Measurements from ENCODE around the gene MAD2L2.

Gene MAD2L2

DNA sequence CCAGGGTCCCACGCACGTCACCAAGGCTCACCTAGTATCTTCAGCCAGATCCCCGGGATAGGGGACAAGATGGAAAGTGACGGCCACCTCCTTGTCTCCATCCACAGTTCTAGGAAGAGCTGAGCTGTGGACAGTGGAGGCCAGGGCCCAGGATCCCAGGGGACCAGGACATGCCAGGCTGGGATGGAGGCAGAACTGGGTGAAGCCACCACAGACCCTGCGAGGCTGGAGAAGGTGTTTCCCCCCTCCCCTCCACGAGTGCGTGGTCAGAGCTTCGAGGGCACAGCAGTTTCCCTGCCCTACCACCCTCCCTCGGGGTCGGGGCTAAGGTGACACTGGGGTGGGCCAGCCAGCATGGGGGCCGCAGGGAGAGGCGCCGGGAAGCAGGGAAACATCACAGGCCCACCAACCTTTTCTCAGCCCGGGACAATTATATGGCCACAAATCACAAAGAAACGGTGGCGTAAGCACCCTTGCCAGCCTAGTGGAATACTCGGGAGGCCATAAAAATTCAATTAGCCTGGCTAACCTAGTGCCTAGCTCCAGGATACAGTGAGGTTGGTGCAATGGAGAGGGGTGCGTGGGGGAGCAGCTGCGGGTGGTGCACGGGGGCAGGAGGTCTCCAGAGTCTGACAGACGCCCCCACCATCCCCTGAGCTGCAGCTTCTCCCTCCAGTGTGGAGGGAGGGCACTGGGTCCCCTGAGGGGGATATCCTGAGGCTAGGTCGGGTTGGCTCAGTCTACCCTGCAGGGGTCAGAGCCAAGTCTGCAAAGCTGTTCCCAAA lies 23.9 kb upstream of the MAD2L2 start:
- DNase-seq = no peak

DNA sequence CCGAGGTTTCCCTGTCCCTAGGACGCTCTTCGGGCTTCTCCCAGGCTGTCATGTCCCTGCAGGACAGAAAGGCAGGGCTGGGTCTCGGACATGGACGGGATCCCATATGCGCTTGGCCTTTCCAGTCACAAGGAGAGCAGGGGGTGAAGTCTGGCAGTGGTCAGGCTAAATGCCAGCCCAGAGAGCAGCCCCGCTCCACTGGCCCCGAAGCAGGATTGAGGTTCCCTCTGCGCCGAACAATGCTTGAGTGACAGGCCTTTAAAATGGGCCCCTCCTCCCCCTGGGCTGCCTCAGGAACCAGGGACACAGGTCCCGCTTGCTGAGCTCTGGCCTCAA lies 23.2 kb upstream of the MAD2L2 start:
- DNase-seq = no peak

DNA sequence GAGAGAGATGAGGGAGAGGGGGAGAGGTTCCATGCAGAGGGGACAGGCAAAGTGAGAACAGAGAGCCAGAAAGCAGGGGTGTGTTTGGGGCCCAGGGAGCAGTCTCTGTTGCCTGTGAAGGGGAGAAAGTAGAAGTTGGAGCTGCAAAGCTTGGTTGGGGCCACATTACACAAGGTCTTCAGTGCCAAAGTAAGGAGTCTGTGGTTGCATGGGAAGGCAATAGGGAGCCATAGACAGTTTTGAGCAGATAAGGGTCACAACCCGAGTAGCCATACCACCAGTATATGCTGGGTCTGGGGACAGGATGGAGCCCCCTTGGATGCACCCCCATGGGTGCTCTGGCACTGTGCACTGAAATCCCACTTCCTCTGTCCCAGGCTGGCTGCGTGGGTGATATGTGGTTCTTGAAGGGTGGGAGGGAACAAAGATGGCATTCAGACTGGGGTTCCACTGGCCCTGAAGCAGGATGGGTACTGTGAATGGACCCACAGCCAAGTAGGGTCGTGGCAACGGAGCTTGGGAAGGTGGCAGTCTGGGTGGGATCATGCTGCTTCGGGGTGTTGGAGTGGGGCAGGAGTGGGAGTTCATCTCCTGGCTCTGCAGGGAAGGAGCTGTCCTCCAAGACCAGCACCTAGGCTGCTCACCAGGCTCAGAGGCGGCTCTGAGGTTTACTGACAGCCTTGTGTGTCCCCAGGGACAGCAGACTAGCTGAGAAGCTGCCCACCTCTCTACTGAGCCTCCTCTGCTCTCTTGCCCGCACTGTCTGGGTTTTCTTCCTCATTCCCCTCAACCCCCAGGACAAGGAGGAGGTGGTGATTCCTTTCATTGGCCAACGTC lies 22.6 kb upstream of the MAD2L2 start:
- DNase-seq = no peak

DNA sequence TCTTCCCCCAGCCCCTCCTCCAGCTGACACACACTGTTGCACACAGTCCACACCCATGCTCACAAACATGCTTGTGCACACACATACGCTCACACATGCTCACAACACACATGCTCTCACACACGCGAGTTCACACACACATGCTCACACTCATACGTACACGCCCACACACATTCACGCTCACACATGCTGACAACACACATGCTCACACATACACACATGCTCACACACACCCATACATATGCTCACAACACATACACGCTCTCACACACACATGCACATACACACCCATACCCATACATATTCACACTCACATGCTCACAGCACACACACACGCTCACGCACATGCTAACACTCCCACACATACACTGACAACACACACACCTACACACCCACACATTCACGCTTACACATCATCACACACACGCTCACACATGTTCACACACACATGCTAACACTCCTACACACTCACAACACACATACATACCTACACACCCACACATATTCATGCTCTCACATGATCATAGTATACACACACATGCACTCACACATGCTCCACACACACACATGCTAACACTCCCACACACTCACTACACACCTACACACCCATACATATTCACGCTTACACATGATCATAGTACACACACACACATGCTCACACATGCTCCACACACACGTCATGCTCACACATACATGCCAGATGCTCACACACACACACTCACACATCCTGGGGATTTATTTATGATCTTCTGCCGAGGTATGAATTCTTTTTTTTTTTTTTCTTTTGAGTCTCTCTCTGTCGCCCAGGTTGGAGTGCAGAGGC lies 21.2 kb upstream of the MAD2L2 start:
- no peak for DNase-seq

DNA sequence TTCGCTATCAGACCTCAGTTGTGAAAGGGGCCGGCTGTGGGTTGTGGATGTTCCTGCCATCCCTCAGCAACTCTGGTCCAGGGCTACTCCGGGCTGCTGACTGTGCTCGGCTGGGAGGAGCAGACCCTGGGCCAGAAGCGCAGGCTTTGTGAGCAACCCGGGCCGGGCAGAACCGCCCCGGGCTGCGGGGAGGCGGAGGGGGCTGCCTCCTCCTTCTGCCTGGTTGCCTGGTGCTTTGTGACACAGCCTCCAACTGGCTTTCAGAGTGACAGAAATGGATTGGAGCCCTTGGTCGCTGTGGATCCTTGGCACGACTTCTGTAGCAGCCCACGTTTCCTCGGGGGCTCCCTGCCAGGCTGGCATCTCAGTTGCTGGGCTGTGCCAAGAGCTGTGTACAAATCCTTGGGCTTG lies 20.6 kb upstream of the MAD2L2 start:
- DNase-seq = no peak

DNA sequence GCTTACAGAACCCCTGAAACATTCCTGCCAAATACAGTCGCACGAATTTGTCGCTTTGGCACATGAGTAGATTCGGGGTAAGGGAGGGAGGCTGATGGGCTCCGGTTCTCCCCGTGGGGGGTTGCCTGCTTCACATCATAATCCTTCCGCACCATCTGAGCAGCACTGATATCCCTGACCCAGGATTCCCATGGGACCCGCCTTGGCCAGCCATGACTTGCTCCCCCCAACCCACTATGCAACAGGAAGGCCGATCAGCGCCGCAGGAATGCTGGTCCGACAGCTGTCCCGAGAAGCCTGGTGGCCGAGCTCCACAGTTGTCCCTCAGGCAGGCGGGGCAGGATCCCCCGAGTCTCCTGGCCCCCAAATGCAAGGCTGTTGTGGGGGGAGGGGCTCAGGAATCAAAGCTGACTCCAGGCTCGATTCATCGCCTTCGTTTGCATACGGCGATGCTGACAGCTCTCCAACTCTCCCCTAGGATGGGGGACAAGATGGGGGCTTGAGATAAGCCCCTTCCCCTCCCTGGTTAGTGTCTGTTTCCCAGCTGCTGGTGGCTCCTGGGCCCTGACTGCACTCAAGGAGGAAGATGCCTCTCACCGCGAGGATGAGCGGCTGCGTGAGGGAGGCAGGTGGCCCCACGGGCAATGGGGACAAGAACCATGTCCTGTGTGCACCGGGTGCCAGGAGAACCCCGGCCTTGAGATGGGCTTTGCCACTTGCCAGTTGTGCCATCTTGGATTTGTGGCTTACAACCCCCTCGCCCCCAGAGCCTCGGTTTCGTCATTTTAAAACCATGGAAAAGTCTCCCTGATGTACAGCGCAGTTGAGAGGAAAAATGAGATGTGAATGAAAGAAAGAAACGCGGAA lies 19.9 kb upstream of the MAD2L2 start:
- DNase-seq = no peak

DNA sequence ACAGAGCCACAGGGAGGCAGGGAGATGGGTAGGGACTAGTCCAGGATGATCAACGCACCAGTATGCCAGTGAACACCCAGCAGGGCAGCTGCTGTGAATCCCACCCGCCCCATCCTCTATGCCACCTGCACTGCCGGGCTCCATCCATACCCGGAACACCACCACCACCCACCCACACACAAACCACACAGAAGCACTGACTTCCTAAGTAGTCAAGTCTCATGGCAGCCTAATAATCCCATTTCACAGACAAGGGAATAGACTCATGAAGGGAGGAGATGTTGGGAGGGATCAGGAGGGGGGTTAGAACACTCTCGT lies 16.9 kb upstream of the MAD2L2 start:
- DNase-seq = no peak

DNA sequence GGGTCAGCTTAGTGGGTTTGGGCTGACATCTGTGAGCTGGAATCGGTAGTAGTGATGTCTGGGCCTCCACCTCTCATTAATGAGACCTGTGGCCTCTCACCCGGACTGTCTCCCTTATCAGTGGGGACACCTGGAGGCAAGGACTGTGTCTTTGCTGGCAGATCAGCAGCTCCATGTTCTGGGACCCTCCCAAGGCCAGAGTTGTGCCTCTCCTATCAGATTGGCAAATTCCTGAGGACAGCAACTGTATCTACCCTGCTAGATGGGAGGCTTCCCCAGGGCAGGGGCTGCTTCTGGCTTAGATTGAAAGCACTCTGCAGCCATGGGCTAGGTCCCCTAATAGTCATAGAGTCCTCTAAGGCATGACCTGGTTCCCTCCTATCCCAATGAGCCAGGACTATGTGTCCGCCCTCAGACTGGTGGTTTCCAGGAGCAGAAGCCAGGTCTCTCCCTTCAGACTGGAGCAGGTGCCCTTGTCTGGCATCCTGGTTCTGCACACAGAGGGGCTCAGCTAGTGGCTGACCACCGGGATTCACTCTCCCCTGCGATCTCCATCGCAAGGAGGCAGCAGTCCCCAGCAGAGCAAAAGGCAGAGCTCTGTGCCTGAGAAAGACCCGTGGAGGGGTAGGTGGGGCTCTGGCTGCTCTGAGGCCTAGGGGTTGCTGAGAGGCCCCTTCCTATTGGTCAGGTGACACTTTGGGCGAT lies 16.4 kb upstream of the MAD2L2 start:
- DNase-seq = no peak

DNA sequence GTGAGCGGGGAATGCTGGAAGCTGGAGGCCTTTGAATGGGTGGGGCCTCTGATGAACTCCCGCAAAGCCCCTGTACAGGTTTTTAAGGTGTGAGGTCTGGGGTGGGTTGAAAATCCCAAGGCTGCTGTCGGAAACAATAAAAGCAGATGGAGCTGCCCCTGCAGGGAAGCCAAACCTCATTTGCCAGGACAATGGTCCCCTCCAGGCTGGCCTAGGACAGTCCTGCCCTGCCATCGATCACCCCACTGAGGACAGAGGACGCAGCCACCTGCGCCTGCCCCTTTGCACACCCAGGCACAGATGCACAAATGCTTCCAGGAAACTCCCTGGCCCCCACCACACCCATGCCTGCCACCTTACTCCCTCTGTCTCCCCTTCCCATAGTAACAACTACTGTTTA lies 14.9 kb upstream of the MAD2L2 start:
- DNase-seq = no peak

DNA sequence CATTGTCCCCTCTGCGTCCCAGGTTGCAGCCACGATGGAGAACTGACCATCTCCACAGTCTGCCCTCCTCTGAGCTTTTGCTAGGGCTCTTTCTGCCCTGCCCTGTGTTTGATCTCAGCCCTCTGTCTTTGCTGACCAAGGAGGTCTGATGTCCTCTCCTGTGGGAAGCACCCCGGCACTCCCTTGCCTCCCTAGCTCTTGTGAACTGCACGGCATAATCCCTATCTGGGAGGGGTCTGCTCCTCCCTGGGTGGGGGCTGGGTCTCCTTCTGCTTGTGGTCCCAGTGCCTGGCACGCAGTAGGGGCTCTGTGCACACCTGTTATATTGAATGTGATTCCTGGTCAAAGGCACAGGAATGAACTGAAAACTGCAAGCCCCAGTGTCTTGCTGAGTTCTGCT lies 13.0 kb upstream of the MAD2L2 start:
- no peak for DNase-seq

DNA sequence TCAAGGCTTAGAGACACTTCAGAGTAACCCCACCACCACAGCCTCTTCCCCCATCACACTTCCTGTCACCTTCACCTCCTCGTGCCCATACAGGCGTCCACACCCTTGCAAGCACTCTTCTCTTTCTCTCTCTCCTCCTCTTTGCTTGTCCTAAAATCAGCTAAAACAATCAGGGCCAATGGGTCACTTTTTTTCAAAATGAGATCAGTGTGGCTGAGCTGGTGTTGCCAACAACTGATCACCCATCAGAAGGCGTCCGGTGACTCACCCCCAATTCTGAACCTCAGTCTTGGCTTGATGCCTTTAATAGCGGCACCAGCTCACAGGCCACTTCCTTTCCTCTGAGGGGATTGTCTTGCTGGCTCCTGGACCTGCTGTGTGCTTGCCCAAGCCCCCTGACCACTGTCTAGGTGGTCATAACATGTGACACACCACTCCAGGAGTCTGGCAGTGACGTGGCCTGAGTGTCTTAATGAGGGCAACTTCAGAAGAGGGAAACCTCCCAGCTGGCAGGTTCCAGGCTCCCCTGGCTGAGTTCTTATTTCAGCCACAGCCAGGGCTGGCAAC lies 12.2 kb upstream of the MAD2L2 start:
- DNase-seq = peak in 1 of 6 experiments; percentile 23

DNA sequence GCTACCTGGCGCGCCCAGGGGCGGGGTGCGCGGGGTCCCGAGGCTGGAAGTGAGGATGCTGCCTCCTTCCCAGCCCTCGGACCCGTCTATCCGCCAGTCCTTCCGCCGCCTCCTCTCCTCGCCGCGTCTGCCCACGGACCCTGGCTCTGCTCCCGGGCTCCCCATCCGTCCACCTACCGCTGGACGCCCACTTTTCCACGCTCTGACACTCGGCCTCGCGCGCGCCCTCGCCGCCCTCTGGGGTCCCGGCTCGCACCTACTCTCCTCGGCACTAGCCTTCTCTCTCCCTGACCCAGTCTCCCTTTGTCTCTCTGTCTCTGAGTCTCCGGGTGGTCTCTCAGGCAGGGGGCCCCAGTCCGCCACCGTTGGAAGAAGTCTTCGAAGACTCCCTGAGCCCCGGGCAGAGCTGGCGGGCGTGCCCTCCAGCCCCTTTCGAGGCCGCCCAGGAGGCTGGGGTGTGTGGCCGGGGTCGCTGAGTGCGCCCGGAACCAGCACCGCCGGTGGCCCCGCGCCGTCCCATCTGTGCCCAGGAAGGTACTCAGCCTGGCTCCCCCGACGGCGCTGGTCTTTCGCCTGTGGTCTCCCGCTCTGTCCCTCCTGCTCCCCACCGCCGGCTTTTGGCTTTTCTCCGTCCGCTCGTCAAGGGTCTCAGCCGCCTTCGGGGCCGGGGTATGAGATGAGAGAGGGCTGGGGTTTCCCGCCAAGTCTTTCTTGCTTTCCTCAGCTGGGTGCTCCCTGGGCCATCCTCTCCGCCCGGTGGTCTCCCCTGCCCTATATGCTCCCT lies 11.2 kb upstream of the MAD2L2 start:
- DNase-seq = no peak

DNA sequence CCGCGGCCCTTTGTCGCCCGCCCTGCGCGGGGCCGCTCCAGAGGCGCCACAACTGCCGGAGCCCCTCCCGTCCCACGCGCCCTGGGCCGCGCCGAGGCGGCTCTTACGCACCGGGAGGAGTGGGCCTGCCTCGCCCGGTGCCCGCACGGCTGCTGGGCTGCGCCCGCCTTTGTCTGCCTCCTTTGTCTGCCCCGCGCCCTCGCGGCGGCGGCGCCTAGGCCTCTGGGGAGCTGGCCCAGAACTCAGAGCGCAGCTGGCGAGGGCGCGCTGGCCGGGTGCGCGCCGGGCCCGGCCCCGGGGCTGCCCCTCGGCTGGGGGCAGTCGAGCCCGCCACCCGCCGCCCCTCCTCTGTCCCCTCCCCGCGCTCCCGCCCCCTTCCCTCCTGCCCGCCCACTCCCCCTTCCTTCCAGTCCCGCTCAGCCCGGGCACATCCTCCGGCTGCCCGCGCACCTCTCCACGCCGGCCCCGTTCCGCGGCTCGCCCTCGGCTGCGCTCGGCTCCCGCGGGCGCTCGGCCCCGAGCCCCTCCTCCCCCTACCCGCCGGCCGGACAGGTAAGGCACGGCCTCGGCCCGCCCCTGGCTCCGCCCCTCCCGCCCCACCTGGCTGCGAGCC lies 10.5 kb upstream of the MAD2L2 start, which contains the start of gene DRAXIN:
DRAXIN (plus strand) TSS at position 409 of the 613 bp plus-strand sequence. CDS start 14,549 bp downstream, outside the sequence.
- DNase-seq = no peak

DNA sequence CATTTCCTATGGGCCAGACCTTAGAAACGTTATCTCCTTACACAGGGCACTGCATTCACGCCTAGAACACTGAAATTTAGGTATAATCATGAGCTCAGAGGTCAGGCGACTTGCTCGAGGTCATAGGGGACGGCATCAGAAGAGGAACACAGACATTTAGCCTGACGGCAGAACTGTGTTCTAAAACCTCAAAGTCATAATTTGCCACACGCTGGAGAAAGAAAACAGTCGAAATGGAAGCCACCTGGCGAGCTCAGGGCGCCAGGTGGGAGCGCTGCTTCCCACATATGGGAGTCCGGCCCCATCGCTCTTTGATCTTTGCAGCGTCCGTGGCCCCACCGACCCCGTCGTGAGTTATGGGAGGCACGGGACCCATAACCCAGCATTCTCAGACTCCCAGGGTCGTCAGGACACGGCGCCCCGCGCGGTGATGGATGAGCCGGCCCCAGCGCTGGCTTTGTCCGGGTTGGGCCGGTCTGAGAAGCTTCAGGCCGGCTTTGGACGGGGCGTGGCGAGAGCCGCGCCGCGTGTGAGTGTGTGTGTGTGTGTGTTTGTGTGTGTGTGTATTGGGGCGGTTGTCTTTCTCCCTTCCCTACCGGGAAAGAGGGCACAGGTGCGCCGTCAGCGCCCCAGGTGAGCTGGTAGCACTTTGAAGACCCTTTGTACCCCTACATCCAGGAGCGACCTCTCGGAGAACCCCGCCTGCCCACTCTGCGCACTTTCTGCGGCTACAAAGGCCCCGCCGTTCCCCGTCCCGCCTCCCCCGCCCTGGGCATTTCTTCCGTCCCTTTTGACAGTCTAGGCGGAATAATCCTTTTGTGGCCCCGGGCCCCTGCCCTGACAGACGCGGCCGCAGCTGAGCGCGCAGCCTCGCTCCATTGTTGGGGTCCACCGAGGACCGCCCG lies 9.7 kb upstream of the MAD2L2 start:
- DNase-seq = no peak

DNA sequence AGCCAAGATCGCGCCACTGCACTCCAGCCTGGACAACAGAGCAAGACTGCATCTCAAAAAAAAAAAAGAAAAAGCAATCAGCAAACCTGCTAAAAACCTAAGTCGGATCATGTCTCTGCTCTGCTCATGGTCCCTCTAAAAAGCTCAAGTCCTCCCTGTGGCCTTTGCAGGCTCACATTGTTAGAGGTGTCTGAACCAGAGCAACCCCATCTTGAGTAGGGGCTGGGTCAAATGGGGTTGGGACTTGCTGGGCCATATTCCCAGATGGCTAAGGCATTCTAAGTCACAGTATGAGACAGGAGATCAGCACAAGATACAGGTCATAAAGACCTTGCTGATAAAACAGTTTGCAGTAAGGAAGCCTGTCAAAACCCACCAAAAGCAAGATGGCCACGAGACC lies 7.6 kb upstream of the MAD2L2 start:
- no peak for DNase-seq

DNA sequence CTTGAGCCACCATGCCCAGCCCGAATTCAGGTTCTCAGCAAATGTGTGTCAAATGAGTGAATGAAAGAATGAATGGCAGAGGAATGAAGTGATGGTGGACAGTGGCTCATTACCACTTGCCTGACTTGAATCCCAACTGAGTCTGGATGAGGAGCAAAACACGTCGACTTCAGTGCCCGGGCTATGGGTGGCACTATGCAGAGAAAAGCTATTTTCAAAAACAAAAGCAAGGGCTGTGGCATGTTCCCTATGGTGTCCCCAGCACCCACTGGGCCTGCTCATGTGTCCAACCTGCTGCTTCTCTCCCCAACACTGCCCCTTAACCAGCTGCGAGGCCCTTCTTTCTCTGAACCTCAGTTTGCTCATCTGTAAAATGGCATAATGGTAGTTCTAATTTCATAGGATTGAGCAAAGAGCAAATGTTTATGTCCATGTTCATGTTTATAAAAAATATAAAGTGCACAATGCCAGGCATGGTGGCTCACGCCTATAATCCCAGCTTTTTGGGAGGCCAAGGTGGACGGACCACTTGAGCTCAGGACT lies 4.3 kb upstream of the MAD2L2 start:
- DNase-seq = no peak

DNA sequence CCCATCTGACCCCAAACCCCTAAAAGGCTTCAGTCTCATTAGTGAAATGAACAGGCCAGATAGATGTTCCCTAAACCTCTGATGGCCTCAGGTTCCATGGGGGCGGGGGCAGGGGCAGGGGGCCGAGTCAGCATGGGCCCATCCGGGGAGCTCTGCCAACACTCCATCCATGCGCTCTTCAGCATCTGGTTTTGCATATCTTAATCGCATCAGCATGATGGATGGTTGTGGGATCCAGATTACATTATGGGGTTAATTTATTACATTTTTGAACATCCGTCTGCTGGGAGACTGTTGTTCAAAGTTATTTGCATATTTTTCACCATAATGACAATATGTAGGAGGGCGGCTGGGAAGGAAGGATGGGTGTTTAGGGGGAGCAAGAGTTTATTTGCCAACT lies 3.1 kb upstream of the MAD2L2 start:
- DNase-seq = no peak

DNA sequence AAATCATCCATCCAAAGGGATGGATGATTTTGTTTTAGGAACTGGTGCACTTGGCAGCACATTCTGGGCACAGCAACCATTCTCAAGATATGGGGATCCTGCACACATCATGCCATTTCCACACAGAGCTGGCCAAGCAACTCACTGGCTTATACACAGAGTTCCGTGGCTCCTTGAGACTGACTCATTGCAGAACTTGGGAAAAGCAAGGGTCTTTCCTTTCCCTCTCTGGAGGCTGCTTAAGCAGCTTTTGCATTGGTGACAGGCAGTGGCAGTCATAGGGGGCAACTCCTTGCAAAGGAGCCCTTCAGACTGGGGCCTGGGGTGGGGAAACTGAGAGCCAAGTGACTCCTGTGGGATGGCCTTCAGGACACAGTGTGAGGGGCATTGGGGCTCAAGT lies 1.9 kb upstream of the MAD2L2 start:
- DNase-seq = no peak

DNA sequence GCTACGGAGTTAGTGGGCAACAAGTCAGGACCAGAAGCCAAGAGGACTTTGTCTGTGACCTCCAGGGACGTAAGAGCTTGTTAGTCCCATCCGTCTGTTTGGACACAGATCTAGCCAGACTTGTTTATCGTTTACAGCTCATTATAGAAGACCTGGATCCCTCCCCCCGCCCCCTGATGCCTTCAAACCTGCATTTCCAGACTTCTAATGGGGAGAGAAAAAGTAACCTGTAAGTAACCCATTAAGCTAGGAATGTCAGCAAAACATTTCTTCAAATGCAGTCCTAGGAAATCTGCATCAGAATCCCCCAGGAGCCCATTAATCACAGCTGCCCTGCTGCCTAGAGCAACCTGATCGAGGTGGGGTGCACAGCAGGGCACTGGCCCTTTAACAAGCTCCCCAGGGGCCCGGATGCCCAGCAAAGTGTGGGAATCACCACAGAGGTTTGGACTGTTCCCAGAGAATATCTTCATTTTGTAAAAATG lies 1.4 kb upstream of the MAD2L2 start:
- no peak for DNase-seq
